ENCODE measurements around the gene SLC6A12.

DNA sequence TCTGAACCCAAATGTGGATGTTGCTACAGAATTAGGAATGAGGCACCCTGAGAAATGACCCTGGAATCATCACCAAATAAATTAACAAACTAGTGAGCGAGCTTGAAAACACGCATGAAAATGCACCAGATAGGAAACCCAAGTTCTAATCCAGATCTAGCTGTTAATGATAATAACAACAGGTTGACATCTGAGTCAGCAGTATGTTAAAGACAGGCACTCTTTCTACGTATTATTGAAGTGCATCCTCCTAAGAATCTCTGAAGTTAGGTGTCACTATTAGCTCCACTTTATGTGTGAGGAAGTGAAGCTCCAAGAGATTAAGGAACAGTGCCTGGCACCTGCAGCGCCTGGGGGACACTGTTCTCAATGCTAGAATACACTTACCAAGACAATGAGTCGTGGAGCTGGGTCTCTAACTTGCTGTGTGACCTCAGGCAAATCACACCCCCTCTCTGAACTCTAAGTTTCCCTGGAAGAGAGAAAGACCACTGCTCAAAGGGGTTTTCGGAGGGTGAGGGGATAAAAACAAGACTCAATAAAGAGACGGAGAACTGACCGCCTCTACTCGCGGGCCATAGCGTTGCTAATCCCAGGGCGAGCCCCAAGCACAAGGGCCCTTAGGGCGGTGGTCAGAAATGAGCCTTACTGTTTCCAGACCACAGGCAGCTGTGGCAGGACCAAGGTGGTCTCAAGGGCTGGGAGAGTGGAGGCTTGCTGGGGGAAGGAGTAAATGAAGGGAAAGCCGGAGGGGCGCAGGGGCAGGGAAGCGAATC is 2.1 kb downstream of the SLC6A12 start:
- TF ChIP-seq, protein P1, sequence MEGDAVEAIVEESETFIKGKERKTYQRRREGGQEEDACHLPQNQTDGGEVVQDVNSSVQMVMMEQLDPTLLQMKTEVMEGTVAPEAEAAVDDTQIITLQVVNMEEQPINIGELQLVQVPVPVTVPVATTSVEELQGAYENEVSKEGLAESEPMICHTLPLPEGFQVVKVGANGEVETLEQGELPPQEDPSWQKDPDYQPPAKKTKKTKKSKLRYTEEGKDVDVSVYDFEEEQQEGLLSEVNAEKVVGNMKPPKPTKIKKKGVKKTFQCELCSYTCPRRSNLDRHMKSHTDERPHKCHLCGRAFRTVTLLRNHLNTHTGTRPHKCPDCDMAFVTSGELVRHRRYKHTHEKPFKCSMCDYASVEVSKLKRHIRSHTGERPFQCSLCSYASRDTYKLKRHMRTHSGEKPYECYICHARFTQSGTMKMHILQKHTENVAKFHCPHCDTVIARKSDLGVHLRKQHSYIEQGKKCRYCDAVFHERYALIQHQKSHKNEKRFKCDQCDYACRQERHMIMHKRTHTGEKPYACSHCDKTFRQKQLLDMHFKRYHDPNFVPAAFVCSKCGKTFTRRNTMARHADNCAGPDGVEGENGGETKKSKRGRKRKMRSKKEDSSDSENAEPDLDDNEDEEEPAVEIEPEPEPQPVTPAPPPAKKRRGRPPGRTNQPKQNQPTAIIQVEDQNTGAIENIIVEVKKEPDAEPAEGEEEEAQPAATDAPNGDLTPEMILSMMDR (IDR thresholded peaks at IDR 0.05) = no peak
- TF ChIP-seq POLR2AphosphoS5 (IDR thresholded peaks at IDR 0.05) = no peak
- TF ChIP-seq POLR2A (IDR thresholded peaks at IDR 0.05) = no peak
- TF ChIP-seq EP300 (IDR thresholded peaks at IDR 0.05) = no peak
